PC-3 (cell line): Measurements from ENCODE around the gene BCKDHA. TPM values are rescaled to one million over a fixed set of nuclear protein-coding genes. Genes with fewer than 3 reads are reported as not detected.

Experiments used
- ATAC-seq: fragments of 200-7000 bp; cut with Tn5 transposase; 2 replicates; pipeline ENCODE4 v1.9.1; 2020; ENCODE audit warnings: mild to moderate bottlenecking, moderate library complexity
- BruUV-seq: library from RNA; stranded (reverse); fragments of 400-500 nt; replicated peaks from 2 replicates; lab custom pipeline; 2021; lab: Mats Ljungman, UMichigan
- CTCF ChIA-PET: fragments of 300-600 bp; sonication (Branson Sonifier 250); formaldehyde crosslinking; loops from one replicate; lab custom pipeline; 2022; ENCODE audit warnings: antibody characterized with exemption; lab: Charles Lee
- POLR2A ChIA-PET: fragments of 300-600 bp; sonication (Branson Sonifier 250); formaldehyde crosslinking; loops from one replicate; lab custom pipeline; 2022; ENCODE audit warnings: antibody characterized with exemption; ENCODE audit not compliant: unreplicated experiment; lab: Charles Lee
- DNase-seq: peaks from one replicate; pipeline ENCODE4 v3.0.0-alpha.2; 2015
- H2AFZ ChIP-seq: fragments of 300-600 bp; sonication (generic); 2 replicates; pipeline ENCODE4 v1.6.0; 2016; ENCODE audit warnings: antibody characterized with exemption, low read length
- H3F3A ChIP-seq: fragments of 300-600 bp; sonication (generic); one replicate; pipeline ENCODE4 v1.6.0; 2017; ENCODE audit warnings: antibody characterized with exemption, low read length, control low read depth, mild to moderate bottlenecking; ENCODE audit not compliant: unreplicated experiment
- H3K27ac ChIP-seq: fragments of 300-600 bp; sonication (generic); 2 replicates; pipeline ENCODE4 v1.5.1; 2016; ENCODE audit warnings: mild to moderate bottlenecking, low read length
- H3K27me3 ChIP-seq: fragments of 300-600 bp; sonication (generic); 2 replicates; pipeline ENCODE4 v1.6.1; 2016; ENCODE audit warnings: low read length, mixed read lengths
- H3K36me3 ChIP-seq: fragments of 300-600 bp; sonication (generic); 2 replicates; pipeline ENCODE4 v1.6.1; 2016; ENCODE audit warnings: low read depth, mixed run types, low read length, mixed read lengths
- H3K4me1 ChIP-seq: fragments of 300-600 bp; sonication (generic); 2 replicates; pipeline ENCODE4 v1.5.1; 2016; ENCODE audit warnings: low read length; ENCODE audit not compliant: insufficient read depth
- H3K4me2 ChIP-seq: fragments of 300-600 bp; sonication (generic); 2 replicates; pipeline ENCODE4 v1.6.0; 2016; ENCODE audit warnings: low read length
- H3K4me3 ChIP-seq: fragments of 300-600 bp; sonication (generic); 2 replicates; pipeline ENCODE4 v1.5.1; 2016; ENCODE audit warnings: mild to moderate bottlenecking, low read length, mixed read lengths
- H3K79me2 ChIP-seq: fragments of 300-600 bp; sonication (generic); 2 replicates; pipeline ENCODE4 v1.6.1; 2017; ENCODE audit warnings: low read length, mixed read lengths
- H3K9ac ChIP-seq: fragments of 300-600 bp; sonication (generic); 2 replicates; pipeline ENCODE4 v1.6.0; 2016; ENCODE audit warnings: mild to moderate bottlenecking, low read length
- H3K9me2 ChIP-seq: fragments of 300-600 bp; sonication (generic); replicated peaks from 2 replicates; pipeline ENCODE4 v1.6.1; 2016; ENCODE audit warnings: mixed run types, low read length, mixed read lengths
- H3K9me3 ChIP-seq: fragments of 300-600 bp; sonication (generic); 2 replicates; pipeline ENCODE4 v1.6.1; 2016; ENCODE audit warnings: low read length, mixed read lengths
- H4K20me1 ChIP-seq: fragments of 300-600 bp; sonication (generic); 2 replicates; pipeline ENCODE4 v1.6.1; 2016; ENCODE audit warnings: low read length, mixed read lengths
- EZH2 ChIP-seq: fragments of 300-600 bp; sonication (generic); IDR thresholded peaks from one replicate; pipeline ENCODE4 v1.6.1; 2017; ENCODE audit warnings: antibody characterized with exemption, mild to moderate bottlenecking, low read length; ENCODE audit not compliant: unreplicated experiment
- EZH2phosphoT487 ChIP-seq: fragments of 300-600 bp; sonication (generic); IDR thresholded peaks from 2 replicates; pipeline ENCODE4 v1.6.1; 2018; ENCODE audit warnings: mild to moderate bottlenecking, antibody characterized with exemption, low read length, borderline replicate concordance
- intact Hi-C: fragments of 100-400 bp; cut with micrococcal nuclease; formaldehyde crosslinking; loops from 2 replicates; pipeline ENCODE4 v1.9.0; 2023
- total RNA-seq: library from RNA; depleted of rRNA; stranded (reverse); fragments of >200 nt; gene quantifications from 2 replicates; pipeline ENCODE4 v1.2.3, GENCODE V29; 2014
- TF ChIP-seq, protein P1 (sequence below): fragments of 300-600 bp; sonication (generic); conservative IDR thresholded peaks from 2 replicates; pipeline ENCODE4 v1.5.1; 2017; ENCODE audit warnings: antibody characterized with exemption, low read depth, mild to moderate bottlenecking, low read length

Gene BCKDHA
- total RNA-seq, 1 experiment from 2014 or later, result 49.2 TPM

DNA sequence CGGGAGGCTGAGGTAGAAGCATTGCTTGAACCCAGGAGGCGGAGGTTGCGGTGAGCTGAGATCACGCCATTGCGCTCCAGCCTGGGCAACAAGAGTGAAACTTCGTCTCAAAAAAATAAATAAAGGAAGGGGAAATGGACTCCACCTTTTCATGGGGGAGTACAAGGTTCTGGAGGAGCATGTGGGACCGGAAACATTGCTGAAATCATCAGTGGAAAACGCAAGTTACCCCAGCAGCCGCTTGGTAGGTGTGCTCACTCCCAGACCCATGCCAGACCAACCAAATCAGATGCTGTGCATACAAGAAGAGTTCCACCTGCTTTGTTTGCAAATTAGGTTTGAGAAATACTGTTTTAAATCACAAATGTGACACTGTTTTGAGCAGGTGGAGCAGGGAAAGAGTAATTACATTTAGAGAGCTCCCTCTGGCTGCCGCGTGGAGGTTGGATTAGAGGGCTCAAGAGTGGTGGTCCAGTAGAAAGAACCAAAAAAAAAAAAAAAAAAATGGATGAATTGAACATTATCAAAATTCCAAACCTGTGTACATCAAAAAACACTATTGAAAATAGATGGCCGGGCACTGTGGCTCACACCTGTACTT lies 50.2 kb downstream of the BCKDHA start:
- Histone ChIP-seq H3K9me2 (no peaks in the 10 kb centered on the region), H4K20me1 (no peaks in the 10 kb centered on the region), H3K4me2 (no peak overlapping the region), H3K27me3 (no peaks in the 10 kb centered on the region), H3K27ac (no peak overlapping the region), H3K79me2 (no peaks in the 10 kb centered on the region), H3K36me3 (no peaks in the 10 kb centered on the region), H3K4me3 (no peak overlapping the region), H3K9me3 (no peaks in the 10 kb centered on the region), H3K9ac (no peak overlapping the region), H3K4me1 (no peaks in the 10 kb centered on the region), H2AFZ (no peak overlapping the region), H3F3A (no peaks in the 10 kb centered on the region)
- no peak for TF ChIP-seq EZH2phosphoT487
- TF ChIP-seq, protein P1, sequence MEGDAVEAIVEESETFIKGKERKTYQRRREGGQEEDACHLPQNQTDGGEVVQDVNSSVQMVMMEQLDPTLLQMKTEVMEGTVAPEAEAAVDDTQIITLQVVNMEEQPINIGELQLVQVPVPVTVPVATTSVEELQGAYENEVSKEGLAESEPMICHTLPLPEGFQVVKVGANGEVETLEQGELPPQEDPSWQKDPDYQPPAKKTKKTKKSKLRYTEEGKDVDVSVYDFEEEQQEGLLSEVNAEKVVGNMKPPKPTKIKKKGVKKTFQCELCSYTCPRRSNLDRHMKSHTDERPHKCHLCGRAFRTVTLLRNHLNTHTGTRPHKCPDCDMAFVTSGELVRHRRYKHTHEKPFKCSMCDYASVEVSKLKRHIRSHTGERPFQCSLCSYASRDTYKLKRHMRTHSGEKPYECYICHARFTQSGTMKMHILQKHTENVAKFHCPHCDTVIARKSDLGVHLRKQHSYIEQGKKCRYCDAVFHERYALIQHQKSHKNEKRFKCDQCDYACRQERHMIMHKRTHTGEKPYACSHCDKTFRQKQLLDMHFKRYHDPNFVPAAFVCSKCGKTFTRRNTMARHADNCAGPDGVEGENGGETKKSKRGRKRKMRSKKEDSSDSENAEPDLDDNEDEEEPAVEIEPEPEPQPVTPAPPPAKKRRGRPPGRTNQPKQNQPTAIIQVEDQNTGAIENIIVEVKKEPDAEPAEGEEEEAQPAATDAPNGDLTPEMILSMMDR, result 0 out of 2 replicates have a peak, but pooled peaks have one; percentile 17
- TF ChIP-seq EZH2, result no peak
- DNase-seq, result no peak
- no TSS peak for BruUV-seq
- POLR2A ChIA-PET, result no interaction called here
- ATAC-seq, result no peak
- CTCF ChIA-PET, result no interaction called here
- intact Hi-C loops, result no loop called here

DNA sequence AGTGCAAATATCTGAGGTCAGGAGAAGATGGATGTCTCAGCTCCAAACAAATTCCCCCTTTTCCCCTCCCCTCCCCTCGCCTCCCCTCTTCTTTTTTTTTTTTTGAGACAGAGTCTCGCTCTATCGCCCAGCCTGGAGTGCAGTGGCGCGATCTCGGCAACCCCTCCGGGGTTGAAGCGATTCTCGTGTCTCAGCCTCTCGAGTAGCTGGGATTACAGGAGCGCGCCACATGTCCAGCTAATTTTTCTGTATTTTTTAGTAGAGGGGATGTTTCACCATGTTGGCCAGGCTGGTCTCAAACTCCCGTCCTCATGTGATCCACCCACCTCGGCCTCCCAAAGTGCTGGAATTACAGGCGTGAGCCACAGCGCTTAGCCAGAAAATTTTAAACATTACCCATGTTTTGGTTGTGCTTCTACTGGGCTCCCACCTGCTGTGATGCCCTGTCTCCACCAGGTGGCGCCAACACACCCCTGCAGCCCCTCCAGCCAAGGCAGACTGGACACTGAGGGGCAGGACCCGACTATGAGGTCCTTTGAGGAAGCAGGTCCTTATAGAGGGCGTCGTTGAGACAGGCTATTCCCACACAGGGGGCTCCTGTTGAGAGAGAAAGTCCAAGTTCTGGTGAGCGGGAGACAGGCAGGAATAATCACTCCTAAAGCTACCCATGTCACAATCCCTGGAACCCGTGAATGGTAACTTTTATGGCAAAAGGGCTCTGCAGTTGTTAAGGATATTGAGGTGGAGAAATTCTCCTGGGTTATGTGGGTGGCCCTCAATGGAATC lies 51.7 kb downstream of the BCKDHA start:
- no peaks in the 10 kb centered on the region for H3K36me3 ChIP-seq

More for the DNA sequence above, 51.7 kb downstream of the BCKDHA start:
- POLR2A ChIA-PET, result interaction anchor here (0.7 kb wide), 1 partner anchor 65 kb away, joined by 5 read pairs; no protein-coding TSS in a partner anchor
- no peak overlapping the region for H3K27ac ChIP-seq
- H3K27me3 ChIP-seq, result no peaks in the 10 kb centered on the region
- H3K4me1 ChIP-seq, result no peaks in the 10 kb centered on the region
- ATAC-seq (peak; percentile 91), DNase-seq (peak; percentile 57)
- no peaks in the 10 kb centered on the region for H3K79me2 ChIP-seq
- H3F3A ChIP-seq, result no peaks in the 10 kb centered on the region
- peak overlapping the region; percentile 80 for H2AFZ ChIP-seq
- H3K9me2 ChIP-seq, result no peaks in the 10 kb centered on the region
- no peak for TF ChIP-seq EZH2phosphoT487
- TF ChIP-seq, protein P1, result peak; percentile 88
- no peak for TF ChIP-seq EZH2
- no TSS peak for BruUV-seq
- H3K9ac ChIP-seq, result no peak overlapping the region
- H4K20me1 ChIP-seq, result no peaks in the 10 kb centered on the region
- peak overlapping the region; percentile 79 for H3K4me2 ChIP-seq
- H3K9me3 ChIP-seq, result no peaks in the 10 kb centered on the region
- peak overlapping the region; percentile 59 for H3K4me3 ChIP-seq
- intact Hi-C loops, result loop anchor here (1.0 kb wide), 1 partner anchor 114 kb away; no protein-coding TSS in a partner anchor
- CTCF ChIA-PET, result interaction anchor here (0.6 to 1.4 kb wide), 4 partner anchors 10 to 117 kb away, joined by 3 to 15 read pairs (median 4); partner anchors contain the start of gene DMAC2
